ENCODE measurements around the gene SCAMP4.
"Not testable (repeated sequence)": the region's sequence is repeated elsewhere in the genome, so short reads cannot be mapped to it uniquely, and the experiment has no call there.

Gene SCAMP4

DNA sequence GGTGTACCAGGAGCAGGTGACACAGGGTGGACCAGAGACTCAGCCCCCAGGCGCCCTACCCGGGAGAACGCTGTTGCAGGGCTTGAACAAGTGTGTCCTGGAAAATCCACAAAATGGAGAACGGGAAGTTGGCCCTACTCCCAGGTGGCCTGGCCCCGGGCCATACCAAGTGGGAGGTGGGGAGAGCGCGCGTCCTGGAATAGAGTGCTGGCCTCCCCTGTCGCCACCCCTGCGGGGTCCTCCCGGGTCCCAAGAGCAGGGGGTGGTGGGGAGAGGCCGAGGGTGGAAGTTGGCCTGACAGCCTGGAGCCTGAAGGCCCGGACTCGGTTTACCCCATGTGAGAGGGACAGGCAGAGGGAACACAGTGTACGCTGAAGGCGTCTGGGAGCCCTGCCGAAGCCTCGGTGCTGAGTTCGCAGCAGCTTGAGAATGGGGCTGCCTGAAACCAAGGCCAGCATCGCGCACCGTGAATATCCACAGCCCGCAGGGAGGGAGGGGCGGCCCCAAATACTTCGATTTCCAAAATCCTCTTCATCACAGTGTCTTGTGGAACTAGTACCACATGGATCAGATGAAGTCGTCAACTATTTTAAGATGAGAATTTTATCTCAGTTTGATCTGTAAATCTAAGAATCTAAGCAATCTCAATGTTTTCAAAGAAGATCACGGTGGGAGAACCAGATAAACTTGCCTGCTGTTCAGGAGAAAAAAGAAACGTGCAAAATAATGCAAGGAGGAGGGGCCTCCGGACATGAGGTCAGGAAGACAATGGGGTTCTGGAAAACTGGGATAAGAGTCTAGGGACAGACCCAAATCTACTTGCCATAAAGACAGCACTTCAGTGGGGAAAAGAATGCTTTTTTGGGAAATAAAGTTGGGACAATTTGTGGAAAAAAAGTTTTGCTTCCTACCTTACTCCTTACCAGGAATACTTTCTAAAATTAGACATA is 31.4 kb upstream of the SCAMP4 start:
- H3K36me3 ChIP-seq (ENCODE audit: control insufficient read depth, insufficient read depth, low read length) = no peaks in the 10 kb centered on the region
- no peaks in the 10 kb centered on the region for H3K27me3 ChIP-seq (ENCODE audit: control insufficient read depth, insufficient read depth, low read length)
- H3K4me3 ChIP-seq (ENCODE audit: low read length) = peak overlapping the region; percentile 32
- peaks cover 13% of the 10 kb centered on the region for H3K4me1 ChIP-seq (ENCODE audit: control insufficient read depth, insufficient read depth, low read length)
- peak overlapping the region; percentile 54 for H3K27ac ChIP-seq (ENCODE audit: low read depth, low read length)
- no peak overlapping the region for H3K9ac ChIP-seq (ENCODE audit: low read length)

DNA sequence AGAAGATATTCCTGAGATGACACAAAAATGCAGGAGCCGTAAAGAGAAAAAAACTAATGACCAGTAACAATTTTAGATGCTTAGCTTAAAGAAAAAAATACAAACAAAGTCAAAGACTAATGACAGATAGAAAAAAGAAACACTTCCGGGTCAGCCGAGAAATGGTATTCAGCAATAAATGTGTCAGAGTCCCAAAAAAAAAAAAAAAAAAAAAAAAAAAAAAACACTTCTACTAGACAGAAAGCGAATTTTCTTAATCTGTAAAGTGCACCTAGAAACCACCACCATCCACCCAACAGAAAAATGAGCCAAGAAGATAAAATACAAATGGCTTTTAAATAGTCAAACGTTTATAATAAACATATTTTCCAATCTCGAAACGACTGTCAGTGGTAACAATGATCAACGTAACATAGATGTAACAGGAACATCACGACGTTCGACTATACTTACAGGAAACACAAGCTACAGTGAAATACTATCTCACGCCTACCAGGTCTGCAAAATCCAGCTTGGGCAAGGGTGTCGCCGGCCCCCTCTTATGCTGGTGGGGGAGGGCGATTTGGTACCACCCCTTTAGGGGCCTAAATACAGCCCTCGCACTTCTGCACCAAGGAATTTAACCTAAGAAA is 30.5 kb upstream of the SCAMP4 start:
- H3K27me3 ChIP-seq (ENCODE audit: control insufficient read depth, insufficient read depth, low read length) = no peaks in the 10 kb centered on the region
- no peak overlapping the region for H3K9ac ChIP-seq (ENCODE audit: low read length)
- no peaks in the 10 kb centered on the region for H3K36me3 ChIP-seq (ENCODE audit: control insufficient read depth, insufficient read depth, low read length)
- peak overlapping the region; percentile 99 for H3K4me3 ChIP-seq (ENCODE audit: low read length)
- peak overlapping the region; percentile 56 for H3K27ac ChIP-seq (ENCODE audit: low read depth, low read length)
- H3K4me1 ChIP-seq (ENCODE audit: control insufficient read depth, insufficient read depth, low read length) = peaks cover 13% of the 10 kb centered on the region

DNA sequence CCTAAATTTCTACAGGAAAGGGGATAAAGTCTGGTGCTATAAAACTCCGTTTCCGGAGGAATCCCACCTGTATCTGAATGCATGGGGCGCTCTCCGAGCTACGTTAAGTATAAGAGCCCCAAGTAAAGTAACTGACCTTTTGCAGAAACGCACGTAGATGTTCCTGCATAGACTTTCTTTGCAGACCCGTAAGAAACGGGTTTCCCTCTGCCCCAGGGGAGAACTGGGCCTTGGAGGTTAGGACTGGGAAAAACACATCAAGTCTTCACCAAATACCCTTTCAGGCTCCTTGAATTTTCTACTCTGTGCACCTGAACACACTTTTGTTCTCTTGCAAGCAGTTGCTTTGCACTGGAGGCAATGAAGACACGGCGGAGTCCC is 29.9 kb upstream of the SCAMP4 start:
- Histone ChIP-seq H3K4me1 (ENCODE audit: control insufficient read depth, insufficient read depth, low read length) (peaks cover 13% of the 10 kb centered on the region), H3K4me3 (ENCODE audit: low read length) (peak overlapping the region; percentile 99), H3K9ac (ENCODE audit: low read length) (peak overlapping the region; percentile 78), H3K27ac (ENCODE audit: low read depth, low read length) (peak overlapping the region; percentile 89)
- H3K36me3 ChIP-seq (ENCODE audit: control insufficient read depth, insufficient read depth, low read length); H3K27me3 ChIP-seq (ENCODE audit: control insufficient read depth, insufficient read depth, low read length): not testable (repeated sequence)

DNA sequence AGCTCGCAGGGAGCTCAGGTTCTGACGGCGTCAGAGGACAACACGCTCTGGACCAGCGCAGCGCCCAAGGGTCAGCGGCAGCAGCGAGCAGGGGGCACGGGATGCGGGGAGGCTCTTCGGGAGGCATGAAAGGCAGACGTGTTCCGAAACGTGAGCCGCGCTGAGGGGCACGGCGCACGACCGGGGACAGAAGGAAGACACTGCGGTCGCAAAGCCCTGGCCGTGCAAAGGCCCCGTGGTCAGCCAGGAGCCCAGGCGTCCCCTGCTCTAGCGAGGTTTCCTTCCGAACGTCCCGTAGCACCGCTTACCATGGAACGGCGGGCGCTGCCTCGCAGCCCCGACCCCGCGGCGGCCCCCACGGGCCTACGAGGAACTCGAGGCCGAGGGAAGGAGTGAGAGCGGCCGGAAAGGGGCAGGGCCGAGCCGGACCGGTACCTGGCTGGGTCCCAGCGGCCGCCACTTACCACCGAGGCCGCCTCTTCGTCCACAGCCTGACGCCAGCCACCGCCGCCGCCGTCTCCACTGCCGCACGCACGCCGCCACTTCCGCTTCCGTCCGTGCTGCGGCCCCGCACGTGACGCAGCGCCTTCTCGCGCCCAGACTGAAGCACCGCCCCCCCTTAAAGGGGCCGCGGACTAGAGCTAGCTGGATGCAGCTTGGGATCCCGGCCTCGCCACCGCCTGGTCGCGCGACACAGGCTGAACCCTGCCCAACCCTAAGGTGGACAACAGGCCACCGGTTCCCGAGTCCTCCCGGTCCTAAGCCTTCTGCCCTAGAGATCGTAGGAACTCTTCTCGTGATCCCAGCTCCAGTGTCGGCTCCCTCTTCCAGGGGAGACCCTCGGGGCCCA is 29.3 kb upstream of the SCAMP4 start:
- H3K4me1 ChIP-seq (ENCODE audit: control insufficient read depth, insufficient read depth, low read length) = peaks cover 13% of the 10 kb centered on the region

DNA sequence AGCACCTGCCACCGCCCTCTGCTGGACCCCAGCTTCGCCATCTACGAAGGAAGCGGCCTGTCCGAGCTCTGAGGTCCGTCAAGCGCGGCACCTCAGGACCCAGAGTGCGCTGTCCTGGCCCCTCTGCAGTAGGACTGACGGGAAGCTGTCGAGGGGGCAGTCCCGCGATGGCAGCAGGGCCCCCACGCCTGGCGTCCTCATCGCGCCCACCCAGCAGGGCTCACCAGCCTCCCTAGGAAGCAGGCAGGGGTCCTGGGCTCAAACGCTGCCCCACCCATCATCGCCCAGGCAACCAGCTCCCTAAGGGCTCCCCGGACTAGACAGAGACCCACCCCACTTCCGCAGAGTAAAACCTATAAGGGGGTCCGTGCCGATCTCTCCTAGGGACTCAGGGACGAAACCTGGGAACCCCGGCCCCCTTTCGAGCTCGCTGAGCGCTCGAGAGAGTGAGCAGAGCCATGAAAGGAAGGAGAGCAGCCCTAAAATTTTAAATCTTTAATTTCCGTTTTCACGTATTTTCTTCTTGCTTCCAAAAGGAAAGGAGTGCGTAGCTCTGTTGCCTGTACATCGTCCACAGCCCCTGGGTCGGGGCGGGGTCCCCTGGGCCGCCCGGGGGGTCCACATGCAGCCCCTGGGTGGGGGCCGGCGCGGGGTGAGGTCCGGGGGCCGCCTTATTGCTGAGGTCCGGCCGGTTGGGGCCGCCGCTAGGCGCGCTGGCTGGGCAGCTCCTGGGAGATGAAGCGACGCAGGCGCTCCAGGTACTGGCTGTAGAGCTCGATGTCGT is 28.5 kb upstream of the SCAMP4 start:
- H3K9ac ChIP-seq (ENCODE audit: low read length) = peak overlapping the region; percentile 13
- peaks cover 13% of the 10 kb centered on the region for H3K4me1 ChIP-seq (ENCODE audit: control insufficient read depth, insufficient read depth, low read length)
- not testable (repeated sequence) for H3K36me3 ChIP-seq (ENCODE audit: control insufficient read depth, insufficient read depth, low read length); H3K27me3 ChIP-seq (ENCODE audit: control insufficient read depth, insufficient read depth, low read length)
- H3K4me3 ChIP-seq (ENCODE audit: low read length) = peak overlapping the region; percentile 99
- peak overlapping the region; percentile 89 for H3K27ac ChIP-seq (ENCODE audit: low read depth, low read length)

More for the DNA sequence above, 29.3 kb upstream of the SCAMP4 start:
- peaks cover 4% of the 10 kb centered on the region for H3K36me3 ChIP-seq (ENCODE audit: control insufficient read depth, insufficient read depth, low read length)
- H3K27ac ChIP-seq (ENCODE audit: low read depth, low read length) = peak overlapping the region; percentile 89
- peak overlapping the region; percentile 78 for H3K9ac ChIP-seq (ENCODE audit: low read length)
- H3K4me3 ChIP-seq (ENCODE audit: low read length) = peak overlapping the region; percentile 99
- no peaks in the 10 kb centered on the region for H3K27me3 ChIP-seq (ENCODE audit: control insufficient read depth, insufficient read depth, low read length)

DNA sequence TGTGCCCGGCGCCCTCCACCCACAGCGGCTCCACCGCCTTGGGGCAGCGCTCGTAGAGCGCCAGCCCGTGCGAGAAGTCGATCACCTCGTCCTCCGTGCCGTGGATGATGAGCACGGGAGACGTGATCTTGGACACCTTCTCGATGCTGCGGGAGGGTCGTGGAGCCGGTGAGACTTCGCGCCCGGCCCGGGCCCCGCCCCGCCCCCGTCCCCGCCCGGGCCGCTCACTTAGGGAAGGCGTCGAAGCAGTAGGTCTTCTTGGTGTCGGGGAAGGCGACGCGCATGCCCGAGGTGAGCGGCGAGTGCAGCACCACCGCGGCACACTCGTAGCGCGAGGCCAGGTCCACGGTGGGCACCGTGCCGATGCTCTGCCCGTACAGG is 27.9 kb upstream of the SCAMP4 start:
- H3K9ac ChIP-seq (ENCODE audit: low read length); H3K4me3 ChIP-seq (ENCODE audit: low read length); H3K27ac ChIP-seq (ENCODE audit: low read depth, low read length); H3K36me3 ChIP-seq (ENCODE audit: control insufficient read depth, insufficient read depth, low read length); H3K27me3 ChIP-seq (ENCODE audit: control insufficient read depth, insufficient read depth, low read length): not testable (repeated sequence)
- H3K4me1 ChIP-seq (ENCODE audit: control insufficient read depth, insufficient read depth, low read length) = peaks cover 15% of the 10 kb centered on the region

DNA sequence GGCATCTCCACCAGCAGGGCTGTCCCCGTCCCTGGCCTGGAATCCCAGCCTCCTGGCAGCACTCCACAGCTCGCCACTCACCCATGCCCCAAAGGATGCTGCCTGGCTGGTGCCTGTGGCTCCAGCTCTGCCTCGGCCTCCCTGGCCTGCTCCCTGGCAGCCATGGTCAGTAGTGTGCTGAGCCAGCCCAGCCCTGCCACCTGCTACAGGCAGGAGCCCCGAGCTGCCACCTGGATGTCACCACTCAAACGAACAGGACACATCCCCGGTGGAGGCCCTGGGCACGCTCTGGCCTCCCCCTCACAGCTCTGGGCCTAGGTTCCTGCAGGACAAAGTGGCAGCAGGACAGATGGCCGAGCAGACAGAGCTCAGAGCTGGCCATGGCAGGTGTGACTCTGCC is 26.6 kb upstream of the SCAMP4 start:
- H3K4me1 ChIP-seq (ENCODE audit: control insufficient read depth, insufficient read depth, low read length) = peaks cover 17% of the 10 kb centered on the region
- not testable (repeated sequence) for H3K27ac ChIP-seq (ENCODE audit: low read depth, low read length); H3K9ac ChIP-seq (ENCODE audit: low read length); H3K36me3 ChIP-seq (ENCODE audit: control insufficient read depth, insufficient read depth, low read length); H3K4me3 ChIP-seq (ENCODE audit: low read length); H3K27me3 ChIP-seq (ENCODE audit: control insufficient read depth, insufficient read depth, low read length)

DNA sequence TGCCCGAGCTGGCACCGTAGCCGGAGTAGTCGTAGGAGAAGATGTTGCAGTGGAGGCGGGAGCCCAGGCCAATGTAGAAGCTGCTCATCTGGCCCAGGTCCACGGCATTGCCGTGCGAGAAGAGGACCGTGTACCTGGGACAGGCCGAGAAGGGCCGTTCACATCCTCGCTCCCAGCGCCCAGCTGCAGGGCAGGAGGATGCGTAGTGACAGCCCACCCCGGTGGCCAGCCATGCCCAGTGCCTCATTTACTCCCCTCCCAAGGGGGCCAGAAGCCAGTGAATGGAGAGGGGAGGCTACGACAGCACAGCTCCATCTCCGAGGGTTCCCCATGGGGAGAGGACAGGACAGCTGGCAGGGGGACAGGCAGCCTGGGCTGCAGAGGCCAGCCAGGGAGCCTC is 25.2 kb upstream of the SCAMP4 start:
- peaks cover 24% of the 10 kb centered on the region for H3K4me1 ChIP-seq (ENCODE audit: control insufficient read depth, insufficient read depth, low read length)
- H3K9ac ChIP-seq (ENCODE audit: low read length); H3K27me3 ChIP-seq (ENCODE audit: control insufficient read depth, insufficient read depth, low read length); H3K36me3 ChIP-seq (ENCODE audit: control insufficient read depth, insufficient read depth, low read length); H3K4me3 ChIP-seq (ENCODE audit: low read length); H3K27ac ChIP-seq (ENCODE audit: low read depth, low read length): not testable (repeated sequence)

DNA sequence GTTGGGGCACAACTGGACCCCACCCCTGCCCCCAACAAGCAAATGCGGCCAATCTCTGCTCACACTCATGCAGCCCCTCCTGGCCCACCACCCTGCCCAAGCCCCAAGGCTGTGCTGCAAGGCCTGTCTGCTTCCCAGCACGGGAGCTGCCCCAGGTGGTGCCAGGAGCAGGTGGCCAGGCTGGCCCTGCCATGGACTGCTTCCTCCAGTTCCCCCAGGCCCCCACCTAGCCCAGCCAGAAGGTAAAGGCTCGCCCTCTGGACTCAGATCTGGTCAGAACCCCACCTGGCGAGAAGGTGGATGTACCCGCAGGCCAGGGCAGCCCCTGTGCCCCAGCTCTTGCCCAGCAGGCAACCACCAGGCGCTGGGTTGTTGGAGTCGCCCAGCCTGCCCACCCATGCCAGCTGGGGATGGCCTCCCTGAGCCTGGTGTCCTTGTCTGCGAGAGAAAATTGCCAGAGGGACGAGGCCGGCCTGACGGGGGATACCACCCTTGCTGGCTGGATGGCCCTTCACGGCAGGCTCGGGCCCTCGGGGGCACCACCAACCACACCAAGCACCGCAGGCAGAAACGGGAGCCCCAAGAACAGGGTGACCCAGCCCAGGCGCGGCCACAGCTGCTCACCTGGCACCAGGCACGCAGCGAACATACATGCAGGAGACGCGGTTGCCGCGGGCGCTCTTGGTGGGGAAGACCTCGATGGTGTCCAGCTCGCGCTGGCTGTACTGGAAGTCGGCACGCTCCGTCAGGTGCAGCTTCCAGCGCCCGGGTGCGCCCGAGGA is 24.4 kb upstream of the SCAMP4 start:
- Histone ChIP-seq H3K9ac (ENCODE audit: low read length) (no peak overlapping the region), H3K4me1 (ENCODE audit: control insufficient read depth, insufficient read depth, low read length) (peaks cover 24% of the 10 kb centered on the region), H3K4me3 (ENCODE audit: low read length) (no peak overlapping the region), H3K36me3 (ENCODE audit: control insufficient read depth, insufficient read depth, low read length) (peaks cover 10% of the 10 kb centered on the region), H3K27ac (ENCODE audit: low read depth, low read length) (no peak overlapping the region), H3K27me3 (ENCODE audit: control insufficient read depth, insufficient read depth, low read length) (no peaks in the 10 kb centered on the region)

DNA sequence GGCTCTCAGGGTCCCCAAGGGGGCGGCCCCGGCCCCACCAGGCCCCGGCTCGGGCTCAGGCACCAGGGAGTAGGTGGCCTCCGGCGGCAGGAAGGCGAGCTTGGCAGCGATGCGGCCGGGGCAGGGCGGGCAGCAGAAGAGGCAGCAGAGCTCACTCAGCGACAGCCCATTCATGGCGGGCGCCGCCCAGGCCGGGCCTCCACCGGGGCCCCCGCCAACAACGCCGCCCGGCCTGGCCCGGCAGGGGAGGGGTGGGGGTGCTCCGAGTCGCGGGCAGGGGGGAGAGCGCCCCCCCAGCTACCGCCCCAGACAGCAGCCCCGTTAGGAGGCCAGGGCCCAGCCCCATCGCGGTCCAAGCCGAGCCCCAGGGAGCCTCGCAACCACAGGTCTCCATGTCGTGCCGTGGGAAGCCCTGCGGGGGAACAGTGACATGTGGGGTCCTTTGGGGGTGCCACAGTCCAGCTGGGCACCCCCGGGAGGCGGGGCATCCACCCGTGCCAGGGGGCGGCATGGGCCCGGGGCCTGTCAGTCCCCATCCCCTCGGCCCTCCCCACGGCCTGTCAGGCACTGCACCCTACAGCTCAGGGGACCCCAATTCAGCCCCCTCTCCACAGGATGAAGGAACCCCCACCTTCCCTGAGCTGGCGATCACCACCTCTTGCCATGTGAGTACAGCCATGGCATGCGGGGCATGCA is 23.7 kb upstream of the SCAMP4 start:
- peaks cover 22% of the 10 kb centered on the region for H3K4me1 ChIP-seq (ENCODE audit: control insufficient read depth, insufficient read depth, low read length)
- not testable (repeated sequence) for H3K4me3 ChIP-seq (ENCODE audit: low read length); H3K27ac ChIP-seq (ENCODE audit: low read depth, low read length); H3K36me3 ChIP-seq (ENCODE audit: control insufficient read depth, insufficient read depth, low read length); H3K9ac ChIP-seq (ENCODE audit: low read length); H3K27me3 ChIP-seq (ENCODE audit: control insufficient read depth, insufficient read depth, low read length)
